HG03521 (cell line): ENCODE data around the gene KRT76.

Experiments
- ATAC-seq: cut with Tn5 transposase; IDR thresholded peaks from one replicate; pipeline ENCODE4 v1.9.1; 2021; ENCODE audit warnings: mild to moderate bottlenecking, moderate library complexity; ENCODE audit not compliant: unreplicated experiment

The KRT76 gene

DNA sequence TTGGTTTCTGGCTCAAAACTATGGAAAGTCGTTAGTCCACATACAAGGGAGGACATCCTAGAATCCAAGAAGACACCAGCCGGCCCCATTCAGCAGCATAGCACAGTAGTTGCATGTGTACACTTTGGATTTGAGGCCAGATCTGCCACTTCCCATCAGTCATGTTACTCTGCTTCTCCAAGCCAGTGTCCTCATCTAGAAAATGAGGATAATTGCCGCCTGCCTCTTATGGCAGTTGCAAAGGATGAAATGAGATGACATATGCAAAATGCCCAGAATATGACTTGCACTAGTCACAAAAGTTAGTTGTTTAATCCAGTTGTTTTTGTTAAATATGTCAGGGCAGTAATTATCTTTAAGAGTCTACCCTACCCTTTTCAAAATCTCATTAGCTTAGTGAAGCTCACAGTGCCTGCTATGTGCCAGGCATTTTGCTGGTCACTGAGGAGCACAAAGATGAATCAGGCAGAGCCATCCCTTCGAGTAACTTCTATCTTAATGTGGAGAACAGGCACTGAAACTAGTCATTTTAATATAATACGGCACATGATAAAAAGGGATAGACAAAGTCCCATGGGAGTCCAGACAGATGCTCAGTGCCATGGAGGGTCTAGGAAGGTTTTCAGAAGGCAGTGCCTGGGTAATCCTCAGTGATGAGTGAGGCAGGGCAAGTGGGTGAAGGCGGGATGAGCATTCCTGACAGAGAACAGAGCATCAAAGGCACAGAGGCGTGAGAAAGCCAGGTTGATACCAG is 6.6 kb upstream of the KRT76 start:
- no peak for ATAC-seq

- ATAC-seq, result no peak
These were observed 5.4 kb upstream of the KRT76 start for GRCh38 chr12:52782502-52782901.

DNA sequence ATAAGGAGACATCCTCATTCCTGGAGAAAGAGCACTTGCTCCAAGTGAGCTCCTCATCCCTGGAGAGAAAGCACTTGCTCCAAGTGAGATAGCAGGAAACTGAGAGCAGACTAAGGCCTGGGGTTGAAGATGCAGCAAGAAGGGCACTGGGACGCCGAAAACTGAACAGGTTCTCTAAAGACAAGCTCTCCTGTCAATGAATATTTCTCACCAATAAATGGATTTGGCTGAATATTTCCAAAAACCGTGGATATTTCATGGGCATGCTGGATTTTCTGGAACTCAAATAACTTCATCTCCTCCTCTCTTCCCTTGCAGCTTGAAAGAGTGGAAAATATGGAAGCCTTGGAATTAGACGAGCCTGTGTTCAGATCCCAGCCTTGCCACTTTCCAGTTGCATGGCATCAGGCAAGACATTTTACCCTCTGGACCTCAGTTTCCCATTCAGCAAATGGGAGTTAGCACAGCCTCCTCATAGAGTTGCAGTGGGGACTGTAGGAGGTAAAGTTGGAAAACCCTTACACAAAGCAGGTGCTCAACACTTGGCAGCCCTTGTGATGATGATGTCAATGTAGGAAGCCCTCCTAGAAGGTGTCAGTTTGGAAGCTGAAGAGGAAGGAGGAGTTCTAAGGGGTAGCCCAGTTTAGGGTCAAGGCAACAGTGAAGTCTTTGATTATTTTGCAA is 4.4 kb upstream of the KRT76 start:
- ATAC-seq, result no peak

- ATAC-seq, result no peak
These were observed 2.8 kb upstream of the KRT76 start for GRCh38 chr12:52779914-52780313.

DNA sequence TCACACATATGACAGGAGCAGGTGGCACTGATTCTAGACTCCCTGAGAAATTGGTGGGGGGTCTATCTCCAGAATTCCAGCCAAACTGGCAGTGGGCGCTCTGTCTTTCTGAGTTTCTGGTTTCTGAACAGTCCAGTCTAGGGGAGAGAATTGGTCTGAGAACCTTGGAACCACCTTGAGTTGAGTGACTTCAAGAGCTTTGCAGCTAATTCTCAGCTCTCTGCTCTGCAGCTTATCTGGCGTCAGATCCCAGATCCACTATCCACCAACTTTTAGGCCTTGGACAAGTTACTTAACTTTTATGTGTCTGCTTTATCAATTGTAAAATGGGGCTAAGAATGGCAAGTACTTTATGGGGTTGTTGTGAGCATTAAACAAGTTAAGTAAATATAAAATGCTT is 1.7 kb upstream of the KRT76 start:
- no peak for ATAC-seq

DNA sequence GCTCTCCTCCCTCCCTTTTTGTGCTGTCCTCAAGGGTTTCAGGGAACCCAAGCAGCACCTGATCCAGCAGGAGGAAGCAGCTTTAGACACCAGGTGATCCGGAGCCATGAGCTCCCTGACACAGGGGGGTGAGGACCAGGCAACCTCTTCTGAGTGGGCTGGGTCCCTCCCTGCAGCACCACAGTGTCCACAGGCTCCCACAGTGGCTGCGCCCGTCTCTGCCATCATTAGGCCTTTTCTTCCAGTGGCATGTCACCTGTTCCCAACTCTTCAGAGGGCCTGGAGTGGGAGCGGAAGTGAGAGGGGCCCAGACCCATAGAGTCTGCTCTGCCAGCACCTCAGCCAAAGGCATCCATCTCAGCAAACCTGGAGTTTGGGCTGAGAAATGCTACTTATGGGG is 421 bp upstream of the KRT76 start:
- no peak for ATAC-seq

DNA sequence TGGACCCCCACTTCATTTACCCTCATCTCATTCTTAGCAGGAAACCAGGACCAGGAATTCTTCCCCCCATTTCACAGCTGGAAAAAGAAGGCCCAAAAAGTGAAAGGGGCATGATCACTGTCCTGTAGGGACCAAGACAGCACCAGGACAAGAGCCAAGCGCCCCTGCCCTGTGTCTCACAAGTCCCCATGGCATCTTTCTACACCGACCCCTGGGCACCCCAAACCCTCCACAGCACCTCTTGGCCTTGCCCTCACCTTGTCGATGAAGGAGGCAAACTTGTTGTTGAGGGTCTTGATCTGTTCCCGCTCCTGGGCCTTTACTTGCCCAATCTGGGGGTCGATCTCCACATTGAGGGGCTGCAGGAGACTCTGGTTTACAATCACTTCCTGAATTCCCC is 710 bp downstream of the KRT76 start:
- ATAC-seq, result no peak

- no peak for ATAC-seq
These were observed 2.4 kb downstream of the KRT76 start for GRCh38 chr12:52774629-52775250.

- no peak for ATAC-seq
These were observed 4.4 kb downstream of the KRT76 start for GRCh38 chr12:52772772-52773171.

DNA sequence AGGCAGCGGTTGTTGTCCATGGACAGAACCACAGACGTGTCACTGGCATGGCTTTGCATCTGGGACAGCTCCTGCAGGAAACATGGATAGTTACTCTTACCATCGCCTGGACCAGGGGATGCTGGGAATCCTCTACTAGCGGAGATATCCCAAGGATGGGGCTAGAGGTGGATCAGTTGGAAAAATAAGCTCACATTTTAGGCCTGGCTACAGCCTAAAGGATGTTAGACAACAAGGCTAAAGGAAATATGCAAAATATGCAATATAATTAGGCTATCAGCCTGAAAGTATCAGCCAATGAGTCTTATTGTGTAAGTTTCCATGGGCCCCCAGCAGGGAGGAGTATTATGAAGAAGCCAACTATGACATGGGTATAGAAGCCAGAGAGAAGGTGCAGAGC is 5.0 kb downstream of the KRT76 start:
- no peak for ATAC-seq

GRCh38 chr12:52771505-52771904 is 5.6 kb downstream of the KRT76 start:
- no peak for ATAC-seq

- ATAC-seq, result no peak
These were observed 6.1 kb downstream of the KRT76 start for GRCh38 chr12:52771088-52771487.

GRCh38 chr12:52769946-52770345 is 7.2 kb downstream of the KRT76 start:
- ATAC-seq, result no peak

- no peak for ATAC-seq
These were observed 7.8 kb downstream of the KRT76 start for GRCh38 chr12:52769354-52769753.

- ATAC-seq, result no peak
These were observed 8.5 kb downstream of the KRT76 start for GRCh38 chr12:52768479-52769200.

DNA sequence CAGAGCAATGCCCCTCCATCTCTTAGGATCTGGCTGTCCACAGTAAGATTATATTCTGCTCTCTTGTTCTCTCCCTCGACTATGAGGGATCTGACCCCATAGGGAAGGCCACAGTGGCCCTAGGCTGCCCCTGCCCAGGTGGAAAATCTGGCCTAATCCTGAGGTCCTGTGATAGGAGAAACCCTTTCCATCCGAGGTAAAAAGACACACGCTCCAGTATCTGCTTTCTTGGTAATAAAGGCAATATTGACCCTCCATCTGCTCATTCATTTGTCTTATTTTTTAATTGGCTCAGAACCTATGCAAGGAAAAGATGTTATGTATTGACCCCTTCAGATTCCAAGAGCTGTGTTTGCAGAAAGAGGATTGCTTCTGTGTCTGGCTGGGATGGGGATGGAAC is 9.7 kb downstream of the KRT76 start:
- no peak for ATAC-seq

GRCh38 chr12:52767020-52767379 is 10.1 kb downstream of the KRT76 start:
- ATAC-seq, result no peak

DNA sequence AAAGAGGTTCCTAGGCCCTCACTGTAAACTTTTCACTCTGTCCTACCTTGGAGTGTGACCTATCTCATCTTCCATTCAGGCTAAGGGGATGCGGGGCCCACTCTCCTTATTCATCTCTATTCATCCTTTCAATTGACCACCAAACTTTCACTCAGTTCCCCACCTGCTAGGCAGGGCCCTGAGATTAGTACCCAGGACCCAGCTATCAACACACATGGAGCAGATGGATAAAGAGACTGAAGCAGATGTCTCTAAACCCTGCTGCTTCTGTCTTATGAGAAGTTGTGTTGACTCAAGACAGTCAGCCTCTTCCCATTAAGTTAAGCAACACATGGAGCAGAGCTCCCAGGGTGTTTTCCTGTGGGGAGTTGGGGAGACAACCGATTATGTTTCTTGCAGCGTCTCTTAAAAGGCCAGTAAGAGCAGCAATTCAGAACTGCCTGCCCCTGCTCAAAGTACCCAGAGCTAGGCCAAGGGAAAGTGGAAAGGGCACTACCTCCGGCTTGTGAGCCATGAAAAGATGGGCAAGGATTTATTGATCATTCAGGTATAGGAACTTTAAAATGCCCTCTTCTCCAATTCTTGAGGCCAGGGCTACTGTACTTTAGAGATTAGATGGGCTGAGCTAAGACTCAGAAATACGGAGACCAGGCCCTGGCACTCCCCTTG is 10.7 kb downstream of the KRT76 start:
- ATAC-seq, result no peak

- no peak for ATAC-seq
These were observed 11.4 kb downstream of the KRT76 start for GRCh38 chr12:52765702-52766101.

- ATAC-seq, result no peak
These were observed 13.2 kb downstream of the KRT76 start for GRCh38 chr12:52763991-52764390.

- ATAC-seq, result no peak
These were observed 14.0 kb downstream of the KRT76 start for GRCh38 chr12:52763036-52763659.
